Mesothelial cell of epicardium (in vitro differentiated cells): ENCODE results near the gene HABP2. TPM values are rescaled to one million over a fixed set of nuclear protein-coding genes. Genes with fewer than 3 reads are reported as not detected.

Experiments
- DNase-seq, 2 experiments: peaks; one replicate each; pipeline ENCODE4 v3.0.0; 2021; ENCODE audit warnings: low spot score in 2 of 2; ENCODE audit not compliant: unreplicated experiment in 2 of 2
- H3K27ac Mint-ChIP-seq: 2 replicates; pipeline ENCODE4 v1.8.0; 2021; ENCODE audit warnings: mixed read lengths
- H3K27me3 Mint-ChIP-seq: 2 replicates; pipeline ENCODE4 v1.8.0; 2021; ENCODE audit warnings: low read depth, mixed read lengths
- H3K36me3 Mint-ChIP-seq: 2 replicates; pipeline ENCODE4 v1.8.0; 2021; ENCODE audit warnings: mixed read lengths
- H3K4me1 Mint-ChIP-seq: 2 replicates; pipeline ENCODE4 v1.8.0; 2021; ENCODE audit warnings: mixed read lengths
- H3K4me3 Mint-ChIP-seq: 2 replicates; pipeline ENCODE4 v1.8.0; 2021; ENCODE audit warnings: mild to moderate bottlenecking, moderate library complexity, mixed read lengths
- H3K9me3 Mint-ChIP-seq: 2 replicates; pipeline ENCODE4 v1.8.0; 2021; ENCODE audit warnings: mixed read lengths
- total RNA-seq: library from RNA; stranded (reverse); gene quantifications from 3 replicates; pipeline ENCODE4 v1.2.1, GENCODE V29; 2021
- TF ChIP-seq, protein P1 (sequence below): fragments of 200-600 bp; sonication (generic); IDR thresholded peaks from one replicate; pipeline ENCODE4 v1.5.0; 2021; ENCODE audit warnings: antibody characterized with exemption; ENCODE audit not compliant: unreplicated experiment

Gene HABP2
- total RNA-seq, 1 donor from 2014 or later = not detected

DNA sequence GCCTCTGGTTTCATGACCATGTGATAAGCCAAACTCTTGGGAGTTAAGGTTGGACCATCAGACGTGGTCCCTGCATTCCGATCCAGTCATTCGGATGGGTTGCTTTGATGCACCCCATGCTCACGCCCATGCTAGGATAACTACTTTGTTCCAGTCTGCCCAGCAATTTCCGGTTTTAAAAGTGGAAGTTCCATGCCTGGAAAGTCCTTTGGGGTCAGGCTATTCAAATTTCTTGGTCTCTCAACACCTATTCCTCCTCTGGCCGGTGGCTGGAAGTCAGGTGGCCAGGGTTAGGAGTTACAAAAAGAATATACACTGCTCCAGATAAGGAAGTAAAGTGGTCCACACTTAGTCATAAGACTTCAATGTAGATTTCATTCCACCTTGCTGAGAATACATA, 37.7 kb upstream of the HABP2 start:
- peaks cover 12% of the 10 kb centered on the region for H3K27me3 Mint-ChIP-seq
- TF ChIP-seq, protein P1, sequence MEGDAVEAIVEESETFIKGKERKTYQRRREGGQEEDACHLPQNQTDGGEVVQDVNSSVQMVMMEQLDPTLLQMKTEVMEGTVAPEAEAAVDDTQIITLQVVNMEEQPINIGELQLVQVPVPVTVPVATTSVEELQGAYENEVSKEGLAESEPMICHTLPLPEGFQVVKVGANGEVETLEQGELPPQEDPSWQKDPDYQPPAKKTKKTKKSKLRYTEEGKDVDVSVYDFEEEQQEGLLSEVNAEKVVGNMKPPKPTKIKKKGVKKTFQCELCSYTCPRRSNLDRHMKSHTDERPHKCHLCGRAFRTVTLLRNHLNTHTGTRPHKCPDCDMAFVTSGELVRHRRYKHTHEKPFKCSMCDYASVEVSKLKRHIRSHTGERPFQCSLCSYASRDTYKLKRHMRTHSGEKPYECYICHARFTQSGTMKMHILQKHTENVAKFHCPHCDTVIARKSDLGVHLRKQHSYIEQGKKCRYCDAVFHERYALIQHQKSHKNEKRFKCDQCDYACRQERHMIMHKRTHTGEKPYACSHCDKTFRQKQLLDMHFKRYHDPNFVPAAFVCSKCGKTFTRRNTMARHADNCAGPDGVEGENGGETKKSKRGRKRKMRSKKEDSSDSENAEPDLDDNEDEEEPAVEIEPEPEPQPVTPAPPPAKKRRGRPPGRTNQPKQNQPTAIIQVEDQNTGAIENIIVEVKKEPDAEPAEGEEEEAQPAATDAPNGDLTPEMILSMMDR = no peak
- peaks cover 10% of the 10 kb centered on the region for H3K4me1 Mint-ChIP-seq
- no peaks in the 10 kb centered on the region for H3K36me3 Mint-ChIP-seq
- no peak overlapping the region for H3K4me3 Mint-ChIP-seq
- peaks cover 22% of the 10 kb centered on the region for H3K9me3 Mint-ChIP-seq
- no peak for DNase-seq
- no peak overlapping the region for H3K27ac Mint-ChIP-seq

DNA sequence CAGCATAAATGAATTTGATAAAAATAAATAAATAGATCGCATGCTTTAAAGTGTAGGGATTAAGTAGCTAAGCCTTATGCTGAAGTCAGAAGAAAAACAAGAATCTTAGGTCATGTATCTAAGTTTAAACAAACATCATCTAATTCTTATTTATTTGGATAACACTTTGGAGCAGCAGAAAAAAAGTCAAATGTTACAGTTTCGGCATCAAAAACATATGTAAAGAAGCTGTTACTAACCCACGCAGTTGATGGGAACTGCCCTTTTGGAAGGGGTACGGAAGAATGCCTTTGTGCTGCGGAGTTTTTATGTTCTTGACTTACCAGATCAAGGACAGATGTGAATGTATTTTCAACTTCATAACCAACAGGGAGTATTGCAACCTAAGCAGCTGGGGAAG, 37.3 kb upstream of the HABP2 start:
- DNase-seq = no peak
- Mint-ChIP-seq H3K9me3 (peaks cover 18% of the 10 kb centered on the region), H3K36me3 (no peaks in the 10 kb centered on the region), H3K27me3 (peaks cover 10% of the 10 kb centered on the region), H3K4me3 (no peak overlapping the region), H3K27ac (no peak overlapping the region), H3K4me1 (peaks cover 12% of the 10 kb centered on the region)
- TF ChIP-seq, protein P1 = no peak

DNA sequence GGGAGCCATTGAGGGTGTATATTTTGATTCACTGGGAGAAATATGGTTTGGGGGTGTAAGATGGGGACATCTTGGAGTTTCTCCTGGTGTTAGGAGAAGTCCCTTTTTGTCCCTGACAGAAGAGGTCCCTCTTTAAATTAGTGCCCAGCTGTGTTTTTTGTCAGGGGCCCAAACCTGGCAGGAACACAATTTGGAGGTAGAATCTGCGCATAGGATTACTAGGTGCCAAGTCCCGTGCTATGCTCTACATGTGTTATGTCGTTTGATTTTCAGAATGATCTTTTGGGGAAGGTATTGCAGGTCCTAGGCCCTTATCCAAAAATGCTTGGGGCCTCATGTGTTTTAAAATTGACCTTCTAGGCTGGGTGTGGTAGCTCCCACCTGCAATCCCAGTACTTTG, 36.8 kb upstream of the HABP2 start:
- Mint-ChIP-seq H3K27me3 (peaks cover 10% of the 10 kb centered on the region), H3K4me3 (no peak overlapping the region), H3K9me3 (peaks cover 15% of the 10 kb centered on the region), H3K4me1 (peaks cover 16% of the 10 kb centered on the region), H3K27ac (no peak overlapping the region), H3K36me3 (no peaks in the 10 kb centered on the region)
- no peak for DNase-seq
- TF ChIP-seq, protein P1 = no peak

DNA sequence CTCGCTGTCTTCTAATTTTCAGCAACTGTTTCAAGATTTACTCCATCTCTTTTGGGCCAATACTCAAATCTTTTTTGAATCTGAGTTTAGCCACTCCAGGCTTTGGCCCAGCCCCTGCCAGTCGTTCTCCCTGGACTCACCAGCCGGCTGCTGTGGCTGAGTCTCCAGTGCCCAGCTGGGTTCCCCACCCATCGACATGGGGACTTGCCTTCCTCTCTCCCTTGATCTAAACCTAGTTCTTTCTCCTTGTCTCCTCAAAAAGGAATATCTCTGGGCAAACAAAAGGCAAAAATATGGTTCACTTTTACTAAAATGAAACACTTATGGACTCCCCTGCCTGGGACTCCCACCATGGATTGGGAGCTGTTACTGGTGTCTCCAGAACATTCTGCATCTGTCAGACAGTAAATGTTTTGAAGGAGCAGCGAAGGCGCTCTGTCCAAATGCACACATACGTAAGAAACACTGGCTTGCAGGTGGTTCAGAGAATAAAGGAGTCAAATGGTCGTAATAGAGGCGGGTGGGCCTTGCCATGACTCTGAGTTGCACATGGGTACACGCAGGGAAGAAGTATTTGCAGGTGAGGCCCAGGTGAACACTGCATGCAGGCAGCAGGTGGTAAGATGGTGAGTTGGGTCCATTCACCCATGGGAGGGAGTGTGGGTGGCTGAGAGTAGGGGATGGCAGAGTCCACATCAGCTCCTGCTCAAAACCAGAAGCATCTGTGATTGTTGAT, 35.5 kb upstream of the HABP2 start:
- no peak for DNase-seq
- H3K36me3 Mint-ChIP-seq = no peaks in the 10 kb centered on the region
- H3K9me3 Mint-ChIP-seq = peaks cover 2% of the 10 kb centered on the region
- H3K4me3 Mint-ChIP-seq = no peak overlapping the region
- H3K27ac Mint-ChIP-seq = no peak overlapping the region
- H3K4me1 Mint-ChIP-seq = peaks cover 17% of the 10 kb centered on the region
- H3K27me3 Mint-ChIP-seq = peaks cover 10% of the 10 kb centered on the region
- TF ChIP-seq, protein P1 = no peak

DNA sequence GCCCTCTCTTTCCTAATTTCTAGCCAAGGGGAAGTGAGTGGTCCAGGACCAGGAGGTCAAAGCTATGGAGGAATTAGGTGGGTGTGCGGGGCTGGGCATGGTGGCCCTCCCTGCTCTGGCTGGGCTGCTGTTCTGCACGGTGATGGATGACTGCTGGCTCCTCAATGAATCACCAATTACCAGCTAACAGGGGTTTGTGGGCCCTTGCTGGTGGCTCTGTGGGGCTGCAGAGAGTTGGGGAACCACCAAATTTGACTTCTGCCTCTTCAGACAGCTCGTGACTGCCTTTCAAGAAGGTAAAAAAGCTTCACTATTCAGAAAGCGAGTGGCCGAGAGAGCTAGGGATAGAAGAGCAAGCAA, 35.0 kb upstream of the HABP2 start:
- peaks cover 19% of the 10 kb centered on the region for H3K4me1 Mint-ChIP-seq
- no peaks in the 10 kb centered on the region for H3K36me3 Mint-ChIP-seq
- H3K27ac Mint-ChIP-seq = no peak overlapping the region
- no peaks in the 10 kb centered on the region for H3K9me3 Mint-ChIP-seq
- H3K4me3 Mint-ChIP-seq = no peak overlapping the region
- TF ChIP-seq, protein P1 = no peak
- peaks cover 11% of the 10 kb centered on the region for H3K27me3 Mint-ChIP-seq
- DNase-seq = no peak

DNA sequence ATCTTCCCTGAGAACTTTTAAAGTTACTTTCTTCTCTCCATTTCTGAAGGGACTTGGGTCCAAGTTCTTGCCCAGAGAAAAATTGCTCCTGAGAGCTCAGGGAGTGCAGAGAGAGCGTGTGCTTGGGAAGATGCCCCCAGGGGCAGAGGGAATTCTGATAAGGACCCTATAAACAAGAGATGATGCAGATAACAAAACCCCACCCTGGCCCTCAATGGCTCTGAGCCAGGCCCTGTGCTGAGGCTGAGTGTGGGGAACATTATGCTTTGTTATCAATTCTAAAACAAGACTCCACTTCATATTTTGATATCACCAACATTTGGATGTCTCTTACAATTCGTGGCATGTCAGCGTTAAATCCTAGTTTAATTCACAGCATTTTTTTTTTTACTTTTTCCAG, 34.4 kb upstream of the HABP2 start:
- peaks cover 19% of the 10 kb centered on the region for H3K4me1 Mint-ChIP-seq
- no peaks in the 10 kb centered on the region for H3K9me3 Mint-ChIP-seq
- no peak for DNase-seq
- TF ChIP-seq, protein P1 = no peak
- no peak overlapping the region for H3K27ac Mint-ChIP-seq
- peaks cover 14% of the 10 kb centered on the region for H3K27me3 Mint-ChIP-seq
- no peaks in the 10 kb centered on the region for H3K36me3 Mint-ChIP-seq
- H3K4me3 Mint-ChIP-seq = no peak overlapping the region
